GM23248 (cell line): ENCODE results near the gene RASL12.

ENCODE experiments used
- EZH2 ChIP-seq: fragments of 200-600 bp; sonication (generic); IDR thresholded peaks from 2 replicates; pipeline ENCODE4 v1.6.1; 2018; ENCODE audit warnings: antibody characterized with exemption, mild to moderate bottlenecking; ENCODE audit not compliant: insufficient read depth, poor library complexity, severe bottlenecking
- EZH2phosphoT487 ChIP-seq: fragments of 200-600 bp; sonication (generic); IDR thresholded peaks from 2 replicates; pipeline ENCODE4 v1.6.1; 2018; ENCODE audit warnings: antibody characterized with exemption, moderate library complexity, mild to moderate bottlenecking, low read depth; ENCODE audit not compliant: insufficient read depth

GRCh38 chr15:65089206-65089824 is 21.5 kb upstream of the RASL12 start:
- TF ChIP-seq EZH2: no peak
- no peak for TF ChIP-seq EZH2phosphoT487
